ENCODE results near the gene PRF1.

The PRF1 gene

GRCh38 chr10:70565556-70566514 lies 36.7 kb downstream of the PRF1 start:
- no peak overlapping the region for H3K4me3 ChIP-seq (ENCODE audit: low read length)
- no peak for DNase-seq (ENCODE audit: low read depth)
- no peak for TF ChIP-seq CTCF (IDR thresholded peaks at IDR 0.05; ENCODE audit: insufficient read depth, low read depth, low read length, missing control alignments)

GRCh38 chr10:70564901-70565351 lies 37.6 kb downstream of the PRF1 start:
- H3K4me3 ChIP-seq (ENCODE audit: low read length), result no peak overlapping the region
- no peak for DNase-seq (ENCODE audit: low read depth)
- TF ChIP-seq CTCF (IDR thresholded peaks at IDR 0.05; ENCODE audit: insufficient read depth, low read depth, low read length, missing control alignments), result peak; percentile 5

GRCh38 chr10:70564113-70564725 lies 38.3 kb downstream of the PRF1 start:
- TF ChIP-seq CTCF (IDR thresholded peaks at IDR 0.05; ENCODE audit: insufficient read depth, low read depth, low read length, missing control alignments), result no peak
- H3K4me3 ChIP-seq (ENCODE audit: low read length), result no peak overlapping the region
- DNase-seq (ENCODE audit: low read depth), result no peak

- DNase-seq (ENCODE audit: low read depth), result no peak
- no peak overlapping the region for H3K4me3 ChIP-seq (ENCODE audit: low read length)
- no peak for TF ChIP-seq CTCF (IDR thresholded peaks at IDR 0.05; ENCODE audit: insufficient read depth, low read depth, low read length, missing control alignments)
These were observed 39.3 kb downstream of the PRF1 start for GRCh38 chr10:70563230-70563629.

- H3K4me3 ChIP-seq (ENCODE audit: low read length), result no peak overlapping the region
- TF ChIP-seq CTCF (IDR thresholded peaks at IDR 0.05; ENCODE audit: insufficient read depth, low read depth, low read length, missing control alignments), result no peak
- no peak for DNase-seq (ENCODE audit: low read depth)
These were observed 40.3 kb downstream of the PRF1 start for GRCh38 chr10:70562036-70562755.

- DNase-seq (ENCODE audit: low read depth), result no peak
- no peak for TF ChIP-seq CTCF (IDR thresholded peaks at IDR 0.05; ENCODE audit: insufficient read depth, low read depth, low read length, missing control alignments)
- H3K4me3 ChIP-seq (ENCODE audit: low read length), result no peak overlapping the region
These were observed 41.0 kb downstream of the PRF1 start for GRCh38 chr10:70561558-70561957.
